AG09309 (cell line): Measurements from ENCODE around the gene COQ4.

Source experiments
- DNase-seq: peaks from one replicate; pipeline ENCODE4 v3.0.0-alpha.2; 2010; ENCODE audit warnings: low read depth
- H3K4me3 ChIP-seq: 2 replicates; pipeline ENCODE4 v1.5.1; 2011; ENCODE audit warnings: mild to moderate bottlenecking, low read depth, low read length, moderate library complexity; ENCODE audit not compliant: control insufficient read depth
- TF ChIP-seq, protein P1 (sequence below): IDR thresholded peaks from 2 replicates; pipeline ENCODE4 v1.5.1; 2011; ENCODE audit warnings: mild to moderate bottlenecking, low read depth, low read length, inconsistent platforms; ENCODE audit not compliant: insufficient read depth, control insufficient read depth; ENCODE audit errors: missing control alignments

Gene COQ4

DNA sequence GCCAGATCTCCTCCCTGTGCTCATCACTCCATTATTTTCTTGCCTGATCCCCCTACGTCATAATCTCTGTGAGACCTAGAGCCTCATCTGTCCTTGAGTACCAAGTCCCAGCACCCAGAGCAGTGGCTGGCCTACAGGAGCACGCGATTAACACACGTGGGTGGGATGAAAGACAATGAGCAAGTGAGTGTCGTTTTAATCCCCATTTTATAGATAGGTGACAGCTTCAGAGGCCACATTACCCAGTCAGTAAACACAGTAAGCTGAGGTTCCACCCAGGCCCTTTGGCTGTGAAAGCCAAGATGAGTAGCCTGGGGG is 17.7 kb upstream of the COQ4 start:
- TF ChIP-seq, protein P1, sequence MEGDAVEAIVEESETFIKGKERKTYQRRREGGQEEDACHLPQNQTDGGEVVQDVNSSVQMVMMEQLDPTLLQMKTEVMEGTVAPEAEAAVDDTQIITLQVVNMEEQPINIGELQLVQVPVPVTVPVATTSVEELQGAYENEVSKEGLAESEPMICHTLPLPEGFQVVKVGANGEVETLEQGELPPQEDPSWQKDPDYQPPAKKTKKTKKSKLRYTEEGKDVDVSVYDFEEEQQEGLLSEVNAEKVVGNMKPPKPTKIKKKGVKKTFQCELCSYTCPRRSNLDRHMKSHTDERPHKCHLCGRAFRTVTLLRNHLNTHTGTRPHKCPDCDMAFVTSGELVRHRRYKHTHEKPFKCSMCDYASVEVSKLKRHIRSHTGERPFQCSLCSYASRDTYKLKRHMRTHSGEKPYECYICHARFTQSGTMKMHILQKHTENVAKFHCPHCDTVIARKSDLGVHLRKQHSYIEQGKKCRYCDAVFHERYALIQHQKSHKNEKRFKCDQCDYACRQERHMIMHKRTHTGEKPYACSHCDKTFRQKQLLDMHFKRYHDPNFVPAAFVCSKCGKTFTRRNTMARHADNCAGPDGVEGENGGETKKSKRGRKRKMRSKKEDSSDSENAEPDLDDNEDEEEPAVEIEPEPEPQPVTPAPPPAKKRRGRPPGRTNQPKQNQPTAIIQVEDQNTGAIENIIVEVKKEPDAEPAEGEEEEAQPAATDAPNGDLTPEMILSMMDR, result no peak
- H3K4me3 ChIP-seq, result no peak overlapping the region
- no peak for DNase-seq

DNA sequence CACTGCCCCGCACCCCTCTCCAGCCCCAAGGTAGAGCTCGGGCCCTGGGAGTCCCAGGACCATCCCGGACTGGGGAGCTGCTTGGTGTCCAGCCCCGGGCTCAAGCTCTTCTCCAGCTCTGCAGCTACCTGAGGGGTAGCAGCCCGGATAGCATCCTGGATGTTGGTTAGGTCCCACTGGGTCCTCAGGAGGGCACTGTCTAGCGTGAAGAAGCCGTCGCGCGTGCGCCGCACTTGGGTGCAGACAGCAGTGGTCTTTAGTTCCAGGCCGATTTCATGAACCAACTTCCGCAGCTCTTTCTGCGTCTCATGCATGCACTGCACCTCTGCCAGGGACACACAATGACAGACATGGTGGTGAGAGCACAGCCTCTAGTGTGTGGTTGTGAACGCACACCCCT is 13.1 kb upstream of the COQ4 start:
- TF ChIP-seq, protein P1, result no peak
- H3K4me3 ChIP-seq, result no peak overlapping the region
- no peak for DNase-seq

DNA sequence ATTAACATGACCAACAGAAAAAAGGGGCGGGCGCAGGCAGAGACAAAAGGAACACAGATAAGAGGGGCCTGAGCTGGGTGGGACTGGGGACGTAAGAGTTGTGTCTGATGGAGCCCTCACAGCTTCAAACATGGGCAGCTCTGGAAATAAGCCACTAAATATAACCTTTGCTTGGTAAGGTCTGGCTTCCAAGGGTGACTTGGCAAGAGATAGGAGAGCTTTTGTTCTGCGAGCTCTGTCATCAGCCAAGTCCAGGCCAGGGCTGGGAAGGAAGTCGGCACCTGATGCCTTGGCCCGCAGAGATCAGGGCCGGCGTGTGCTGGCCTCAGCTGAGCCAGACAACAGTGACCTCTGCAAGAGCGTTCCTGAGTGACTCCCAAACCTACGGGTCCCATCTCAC is 12.2 kb upstream of the COQ4 start:
- TF ChIP-seq, protein P1, result no peak
- no peak overlapping the region for H3K4me3 ChIP-seq
- no peak for DNase-seq

DNA sequence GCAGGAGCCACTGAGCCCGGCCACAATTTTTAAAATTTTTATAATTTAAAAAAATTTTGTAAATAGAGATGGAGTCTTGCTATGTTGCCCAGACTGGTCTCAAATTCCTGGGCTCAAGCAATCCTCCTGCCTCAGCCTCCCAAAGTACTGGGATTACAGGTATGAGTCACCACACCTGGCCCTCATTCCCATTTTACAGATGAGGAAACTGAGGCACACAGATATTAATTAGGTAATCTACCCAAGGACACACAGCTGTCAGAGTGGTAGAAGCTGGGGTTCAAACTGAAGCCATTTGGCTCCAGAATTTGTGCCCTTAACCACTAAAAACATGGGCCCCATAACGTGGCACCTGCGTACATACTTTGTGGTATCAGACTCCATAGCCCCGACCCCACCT is 7.9 kb upstream of the COQ4 start:
- H3K4me3 ChIP-seq, result no peak overlapping the region
- TF ChIP-seq, protein P1, result no peak
- no peak for DNase-seq

DNA sequence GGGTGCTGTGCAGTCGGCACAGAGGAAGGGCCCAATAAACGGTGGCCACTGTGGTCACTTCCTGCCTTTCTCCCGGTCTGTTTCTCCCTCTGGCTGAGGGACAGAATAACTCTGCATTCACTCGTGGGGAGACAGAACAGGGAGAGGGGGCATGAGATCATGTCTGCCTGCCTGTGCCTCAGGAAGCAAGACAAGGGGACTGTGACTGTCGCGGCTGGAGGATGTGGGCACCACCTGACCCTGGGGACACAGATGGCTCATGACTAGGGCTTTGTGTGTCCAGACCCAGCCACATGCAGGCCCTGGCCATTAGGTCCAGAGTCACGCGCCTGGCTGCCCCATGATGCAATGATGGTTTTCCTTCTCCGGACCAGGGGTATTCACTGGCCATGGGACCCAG is 6.2 kb upstream of the COQ4 start:
- H3K4me3 ChIP-seq, result no peak overlapping the region
- TF ChIP-seq, protein P1, result no peak
- DNase-seq, result no peak

DNA sequence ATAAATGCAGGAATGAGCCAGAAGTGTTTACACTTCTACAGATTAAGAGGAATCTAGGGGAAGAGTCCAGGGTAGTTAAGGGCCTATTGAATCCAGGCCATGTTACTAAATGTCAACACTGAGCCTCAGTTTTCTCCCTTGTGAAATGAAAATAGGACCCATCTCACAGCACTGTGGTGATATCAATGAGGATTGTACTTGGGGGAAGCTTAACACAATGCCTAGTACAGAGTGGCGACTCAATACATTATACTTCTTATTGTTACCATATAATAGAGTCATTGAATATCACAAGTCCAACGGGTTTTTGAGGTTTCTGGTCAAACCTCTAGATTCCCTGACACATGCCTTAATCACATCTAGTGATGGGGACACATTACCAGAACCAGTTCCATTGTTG is 5.0 kb upstream of the COQ4 start:
- no peak for DNase-seq
- TF ChIP-seq, protein P1, result no peak
- no peak overlapping the region for H3K4me3 ChIP-seq

DNA sequence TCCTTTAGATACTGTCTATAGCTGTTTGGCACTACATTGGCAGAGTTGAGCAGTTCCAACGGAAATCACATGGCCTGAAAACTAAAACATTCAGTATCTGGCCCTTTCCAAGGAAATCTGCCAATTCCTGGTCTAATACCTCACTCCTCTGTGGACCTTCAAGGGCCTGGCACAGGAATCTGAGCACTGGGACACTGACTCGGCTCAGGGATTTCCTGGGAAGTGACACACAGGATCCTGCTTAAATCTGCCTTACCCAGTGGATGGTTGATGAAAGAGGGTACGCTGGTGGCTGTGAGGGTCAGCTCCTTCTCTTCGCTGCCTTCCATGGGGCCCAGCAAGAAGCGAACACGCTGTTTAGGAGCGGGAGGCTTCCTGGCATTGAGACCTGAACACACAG is 1.3 kb upstream of the COQ4 start:
- H3K4me3 ChIP-seq, result peak overlapping the region; percentile 92
- no peak for DNase-seq
- TF ChIP-seq, protein P1, result no peak
